ENCODE data around the gene AGPS. TPM values are rescaled to one million over a fixed set of nuclear protein-coding genes. Genes with fewer than 3 reads are reported as not detected.

AGPS gene
- polyA plus RNA-seq, 2 of the 4 experiments (the other 2 are of a cell fraction) = 49.8 to 62.1 TPM

DNA sequence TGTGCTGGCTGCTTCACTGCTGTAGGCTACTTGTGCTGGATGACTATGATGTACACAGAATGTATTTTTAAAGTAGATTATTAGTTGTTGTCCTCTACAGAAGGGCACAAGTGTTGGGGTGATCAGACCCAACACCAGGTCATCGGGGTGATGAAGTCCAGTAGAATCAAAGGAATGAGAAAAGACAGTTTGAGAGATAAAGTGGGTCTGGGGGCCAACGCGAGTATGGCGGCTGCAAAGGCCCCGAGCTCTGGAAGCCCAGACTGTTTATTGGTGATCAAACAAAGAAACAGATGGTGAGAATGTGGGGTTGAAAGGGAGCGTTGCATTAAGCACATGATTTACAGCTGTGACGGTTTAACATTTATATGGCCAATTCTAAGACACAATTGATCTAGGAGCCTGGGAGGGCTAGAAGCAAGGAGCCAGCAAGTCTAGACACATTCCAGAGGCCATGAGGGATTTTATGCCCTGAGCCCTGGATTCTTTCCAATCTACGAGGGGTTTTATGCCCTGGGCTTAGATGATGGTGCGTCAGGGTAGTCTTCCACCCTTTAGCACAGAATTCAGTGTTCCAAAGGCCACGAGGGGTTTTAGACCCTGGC is 153.5 kb downstream of the AGPS start:
- H3K4me3 ChIP-seq = no peak overlapping the region
- ChIA-PET CTCF (interaction anchor here (1.3 kb wide), 2 partner anchors 9 to 16 kb away, joined by 3 read pairs; no protein-coding TSS in a partner anchor), POLR2A (no interaction called here)
- no peak overlapping the region for H3K27ac ChIP-seq
- DNase-seq (ENCODE audit: low read depth in 1 of 2, low spot score in 1 of 2) (no peak), ATAC-seq (no peak), FAIRE-seq (no peak)
- TF ChIP-seq HEYL (CRISPR knock-in tag; IDR thresholded peaks at IDR 0.05) (no peak), RFX5 (IDR thresholded peaks at IDR 0.05) (no peak), RARB (CRISPR knock-in tag; IDR thresholded peaks at IDR 0.05) (no peak), ESRRA (IDR thresholded peaks at IDR 0.05; ENCODE audit: borderline replicate concordance, low read length) (no peak), CHD4 (IDR thresholded peaks at IDR 0.05; ENCODE audit: borderline replicate concordance) (no peak), MAZ (IDR thresholded peaks at IDR 0.05; ENCODE audit: borderline replicate concordance, low read depth, low read length) (no peak), USF2 (IDR thresholded peaks at IDR 0.05) (no peak), BHLHE40 (IDR thresholded peaks at IDR 0.05; ENCODE audit: low read depth, low read length) (no peak), KDM1A (IDR thresholded peaks at IDR 0.05; ENCODE audit: low read depth) (no peak), CEBPB (IDR thresholded peaks at IDR 0.05) (no peak), NR3C1 (IDR thresholded peaks at IDR 0.05) (no peak), HOXB5 (CRISPR knock-in tag; IDR thresholded peaks at IDR 0.05) (no peak), EHF (CRISPR knock-in tag; IDR thresholded peaks at IDR 0.05) (no peak), MAFK (IDR thresholded peaks at IDR 0.05; ENCODE audit: partially characterized antibody) (no peak), FOXS1 (CRISPR knock-in tag; IDR thresholded peaks at IDR 0.05) (no peak)
- TF ChIP-seq, protein P1, sequence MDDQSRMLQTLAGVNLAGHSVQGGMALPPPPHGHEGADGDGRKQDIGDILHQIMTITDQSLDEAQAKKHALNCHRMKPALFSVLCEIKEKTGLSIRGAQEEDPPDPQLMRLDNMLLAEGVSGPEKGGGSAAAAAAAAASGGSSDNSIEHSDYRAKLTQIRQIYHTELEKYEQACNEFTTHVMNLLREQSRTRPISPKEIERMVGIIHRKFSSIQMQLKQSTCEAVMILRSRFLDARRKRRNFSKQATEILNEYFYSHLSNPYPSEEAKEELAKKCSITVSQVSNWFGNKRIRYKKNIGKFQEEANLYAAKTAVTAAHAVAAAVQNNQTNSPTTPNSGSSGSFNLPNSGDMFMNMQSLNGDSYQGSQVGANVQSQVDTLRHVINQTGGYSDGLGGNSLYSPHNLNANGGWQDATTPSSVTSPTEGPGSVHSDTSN (IDR thresholded peaks at IDR 0.05) = no peak
- TF ChIP-seq, protein P2, sequence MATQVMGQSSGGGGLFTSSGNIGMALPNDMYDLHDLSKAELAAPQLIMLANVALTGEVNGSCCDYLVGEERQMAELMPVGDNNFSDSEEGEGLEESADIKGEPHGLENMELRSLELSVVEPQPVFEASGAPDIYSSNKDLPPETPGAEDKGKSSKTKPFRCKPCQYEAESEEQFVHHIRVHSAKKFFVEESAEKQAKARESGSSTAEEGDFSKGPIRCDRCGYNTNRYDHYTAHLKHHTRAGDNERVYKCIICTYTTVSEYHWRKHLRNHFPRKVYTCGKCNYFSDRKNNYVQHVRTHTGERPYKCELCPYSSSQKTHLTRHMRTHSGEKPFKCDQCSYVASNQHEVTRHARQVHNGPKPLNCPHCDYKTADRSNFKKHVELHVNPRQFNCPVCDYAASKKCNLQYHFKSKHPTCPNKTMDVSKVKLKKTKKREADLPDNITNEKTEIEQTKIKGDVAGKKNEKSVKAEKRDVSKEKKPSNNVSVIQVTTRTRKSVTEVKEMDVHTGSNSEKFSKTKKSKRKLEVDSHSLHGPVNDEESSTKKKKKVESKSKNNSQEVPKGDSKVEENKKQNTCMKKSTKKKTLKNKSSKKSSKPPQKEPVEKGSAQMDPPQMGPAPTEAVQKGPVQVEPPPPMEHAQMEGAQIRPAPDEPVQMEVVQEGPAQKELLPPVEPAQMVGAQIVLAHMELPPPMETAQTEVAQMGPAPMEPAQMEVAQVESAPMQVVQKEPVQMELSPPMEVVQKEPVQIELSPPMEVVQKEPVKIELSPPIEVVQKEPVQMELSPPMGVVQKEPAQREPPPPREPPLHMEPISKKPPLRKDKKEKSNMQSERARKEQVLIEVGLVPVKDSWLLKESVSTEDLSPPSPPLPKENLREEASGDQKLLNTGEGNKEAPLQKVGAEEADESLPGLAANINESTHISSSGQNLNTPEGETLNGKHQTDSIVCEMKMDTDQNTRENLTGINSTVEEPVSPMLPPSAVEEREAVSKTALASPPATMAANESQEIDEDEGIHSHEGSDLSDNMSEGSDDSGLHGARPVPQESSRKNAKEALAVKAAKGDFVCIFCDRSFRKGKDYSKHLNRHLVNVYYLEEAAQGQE (IDR thresholded peaks at IDR 0.05) = no peak
- TF ChIP-seq, protein P3, sequence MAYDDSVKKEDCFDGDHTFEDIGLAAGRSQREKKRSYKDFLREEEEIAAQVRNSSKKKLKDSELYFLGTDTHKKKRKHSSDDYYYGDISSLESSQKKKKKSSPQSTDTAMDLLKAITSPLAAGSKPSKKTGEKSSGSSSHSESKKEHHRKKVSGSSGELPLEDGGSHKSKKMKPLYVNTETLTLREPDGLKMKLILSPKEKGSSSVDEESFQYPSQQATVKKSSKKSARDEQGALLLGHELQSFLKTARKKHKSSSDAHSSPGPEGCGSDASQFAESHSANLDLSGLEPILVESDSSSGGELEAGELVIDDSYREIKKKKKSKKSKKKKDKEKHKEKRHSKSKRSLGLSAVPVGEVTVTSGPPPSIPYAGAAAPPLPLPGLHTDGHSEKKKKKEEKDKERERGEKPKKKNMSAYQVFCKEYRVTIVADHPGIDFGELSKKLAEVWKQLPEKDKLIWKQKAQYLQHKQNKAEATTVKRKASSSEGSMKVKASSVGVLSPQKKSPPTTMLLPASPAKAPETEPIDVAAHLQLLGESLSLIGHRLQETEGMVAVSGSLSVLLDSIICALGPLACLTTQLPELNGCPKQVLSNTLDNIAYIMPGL (CRISPR knock-in tag; IDR thresholded peaks at IDR 0.05; ENCODE audit: borderline replicate concordance) = no peak
- TF ChIP-seq, protein P4, sequence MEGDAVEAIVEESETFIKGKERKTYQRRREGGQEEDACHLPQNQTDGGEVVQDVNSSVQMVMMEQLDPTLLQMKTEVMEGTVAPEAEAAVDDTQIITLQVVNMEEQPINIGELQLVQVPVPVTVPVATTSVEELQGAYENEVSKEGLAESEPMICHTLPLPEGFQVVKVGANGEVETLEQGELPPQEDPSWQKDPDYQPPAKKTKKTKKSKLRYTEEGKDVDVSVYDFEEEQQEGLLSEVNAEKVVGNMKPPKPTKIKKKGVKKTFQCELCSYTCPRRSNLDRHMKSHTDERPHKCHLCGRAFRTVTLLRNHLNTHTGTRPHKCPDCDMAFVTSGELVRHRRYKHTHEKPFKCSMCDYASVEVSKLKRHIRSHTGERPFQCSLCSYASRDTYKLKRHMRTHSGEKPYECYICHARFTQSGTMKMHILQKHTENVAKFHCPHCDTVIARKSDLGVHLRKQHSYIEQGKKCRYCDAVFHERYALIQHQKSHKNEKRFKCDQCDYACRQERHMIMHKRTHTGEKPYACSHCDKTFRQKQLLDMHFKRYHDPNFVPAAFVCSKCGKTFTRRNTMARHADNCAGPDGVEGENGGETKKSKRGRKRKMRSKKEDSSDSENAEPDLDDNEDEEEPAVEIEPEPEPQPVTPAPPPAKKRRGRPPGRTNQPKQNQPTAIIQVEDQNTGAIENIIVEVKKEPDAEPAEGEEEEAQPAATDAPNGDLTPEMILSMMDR (IDR thresholded peaks at IDR 0.05) = no peak
- TF ChIP-seq, protein P5, sequence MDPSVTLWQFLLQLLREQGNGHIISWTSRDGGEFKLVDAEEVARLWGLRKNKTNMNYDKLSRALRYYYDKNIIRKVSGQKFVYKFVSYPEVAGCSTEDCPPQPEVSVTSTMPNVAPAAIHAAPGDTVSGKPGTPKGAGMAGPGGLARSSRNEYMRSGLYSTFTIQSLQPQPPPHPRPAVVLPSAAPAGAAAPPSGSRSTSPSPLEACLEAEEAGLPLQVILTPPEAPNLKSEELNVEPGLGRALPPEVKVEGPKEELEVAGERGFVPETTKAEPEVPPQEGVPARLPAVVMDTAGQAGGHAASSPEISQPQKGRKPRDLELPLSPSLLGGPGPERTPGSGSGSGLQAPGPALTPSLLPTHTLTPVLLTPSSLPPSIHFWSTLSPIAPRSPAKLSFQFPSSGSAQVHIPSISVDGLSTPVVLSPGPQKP (IDR thresholded peaks at IDR 0.05; ENCODE audit: low read depth, low read length) = no peak
- no peaks in the 10 kb centered on the region for H3K4me1 ChIP-seq
- no peaks in the 10 kb centered on the region for H3K9me3 ChIP-seq
- no peak overlapping the region for H3K4me2 ChIP-seq
- 90% methylated on average over 9 of the region's 10 CpGs for WGBS (ENCODE audit: missing lambda C conversion rate)
